ENCODE measurements around the gene ZBTB32.
"Not testable (repeated sequence)": the region's sequence is repeated elsewhere in the genome, so short reads cannot be mapped to it uniquely, and the experiment has no call there.

The ZBTB32 gene

GRCh38 chr19:35673121-35673804, 31.1 kb upstream of the ZBTB32 start:
- Histone ChIP-seq H3K4me2 (ENCODE audit: low read length) (no peak overlapping the region), H3K9me2 (replicated peaks; ENCODE audit: control insufficient read depth, low read length) (no peaks in the 10 kb centered on the region), H3K4me1 (ENCODE audit: control insufficient read depth, low read length) (no peaks in the 10 kb centered on the region), H3F3A (ENCODE audit: control insufficient read depth, insufficient read depth) (no peaks in the 10 kb centered on the region), H4K20me1 (ENCODE audit: control insufficient read depth, insufficient read depth, low read depth, low read length) (no peaks in the 10 kb centered on the region), H3K27me3 (ENCODE audit: control insufficient read depth, low read length) (peaks cover 20% of the 10 kb centered on the region), H3K9me3 (ENCODE audit: control insufficient read depth, insufficient read depth, low read length) (no peaks in the 10 kb centered on the region), H3K27ac (ENCODE audit: low read depth, low read length) (no peak overlapping the region), H3K4me3 (ENCODE audit: low read length) (no peak overlapping the region), H3K36me3 (ENCODE audit: control insufficient read depth, low read length) (no peaks in the 10 kb centered on the region), H3K79me2 (ENCODE audit: control insufficient read depth, low read length) (no peaks in the 10 kb centered on the region)
- TF ChIP-seq EZH2phosphoT487 (IDR thresholded peaks at IDR 0.05; ENCODE audit: borderline replicate concordance, low read length) (no peak), CTCF (IDR thresholded peaks at IDR 0.05; ENCODE audit: low read depth, low read length, poor library complexity, severe bottlenecking) (no peak)

GRCh38 chr19:35675589-35676140, 28.7 kb upstream of the ZBTB32 start:
- Histone ChIP-seq H3K4me2 (ENCODE audit: low read length) (no peak overlapping the region), H4K20me1 (ENCODE audit: control insufficient read depth, insufficient read depth, low read depth, low read length) (no peaks in the 10 kb centered on the region), H3K27me3 (ENCODE audit: control insufficient read depth, low read length) (peaks cover 18% of the 10 kb centered on the region), H3K27ac (ENCODE audit: low read depth, low read length) (no peak overlapping the region), H3F3A (ENCODE audit: control insufficient read depth, insufficient read depth) (no peaks in the 10 kb centered on the region), H3K9me3 (ENCODE audit: control insufficient read depth, insufficient read depth, low read length) (no peaks in the 10 kb centered on the region), H3K9me2 (replicated peaks; ENCODE audit: control insufficient read depth, low read length) (no peaks in the 10 kb centered on the region), H3K36me3 (ENCODE audit: control insufficient read depth, low read length) (no peaks in the 10 kb centered on the region), H3K4me3 (ENCODE audit: low read length) (no peak overlapping the region), H3K79me2 (ENCODE audit: control insufficient read depth, low read length) (no peaks in the 10 kb centered on the region), H3K4me1 (ENCODE audit: control insufficient read depth, low read length) (no peaks in the 10 kb centered on the region)
- no peak for TF ChIP-seq EZH2phosphoT487 (IDR thresholded peaks at IDR 0.05; ENCODE audit: borderline replicate concordance, low read length)
- no peak for TF ChIP-seq CTCF (IDR thresholded peaks at IDR 0.05; ENCODE audit: low read depth, low read length, poor library complexity, severe bottlenecking)

- Histone ChIP-seq H3K9me3 (ENCODE audit: control insufficient read depth, insufficient read depth, low read length) (no peaks in the 10 kb centered on the region), H3K27ac (ENCODE audit: low read depth, low read length) (no peak overlapping the region), H3K36me3 (ENCODE audit: control insufficient read depth, low read length) (no peaks in the 10 kb centered on the region), H3K4me3 (ENCODE audit: low read length) (no peak overlapping the region), H3K27me3 (ENCODE audit: control insufficient read depth, low read length) (no peaks in the 10 kb centered on the region), H3K4me1 (ENCODE audit: control insufficient read depth, low read length) (peaks cover 4% of the 10 kb centered on the region; the same call in 1 of the 2 replicates), H3K79me2 (ENCODE audit: control insufficient read depth, low read length) (no peaks in the 10 kb centered on the region), H4K20me1 (ENCODE audit: control insufficient read depth, insufficient read depth, low read depth, low read length) (peaks cover 3% of the 10 kb centered on the region; the same call in 1 of the 2 replicates), H3F3A (ENCODE audit: control insufficient read depth, insufficient read depth) (no peaks in the 10 kb centered on the region), H3K9me2 (replicated peaks; ENCODE audit: control insufficient read depth, low read length) (no peaks in the 10 kb centered on the region), H3K4me2 (ENCODE audit: low read length) (no peak overlapping the region)
- no peak for TF ChIP-seq CTCF (IDR thresholded peaks at IDR 0.05; ENCODE audit: low read depth, low read length, poor library complexity, severe bottlenecking)
- TF ChIP-seq EZH2phosphoT487 (IDR thresholded peaks at IDR 0.05; ENCODE audit: borderline replicate concordance, low read length): no peak
Observed at GRCh38 chr19:35689836-35690235, 14.5 kb upstream of the ZBTB32 start.

GRCh38 chr19:35691106-35691505, 13.3 kb upstream of the ZBTB32 start:
- H3K27me3 ChIP-seq (ENCODE audit: control insufficient read depth, low read length); H3F3A ChIP-seq (ENCODE audit: control insufficient read depth, insufficient read depth); H3K9me2 ChIP-seq (replicated peaks; ENCODE audit: control insufficient read depth, low read length); H3K4me3 ChIP-seq (ENCODE audit: low read length); H3K79me2 ChIP-seq (ENCODE audit: control insufficient read depth, low read length); H3K4me1 ChIP-seq (ENCODE audit: control insufficient read depth, low read length); H3K27ac ChIP-seq (ENCODE audit: low read depth, low read length); H3K36me3 ChIP-seq (ENCODE audit: control insufficient read depth, low read length); H3K9me3 ChIP-seq (ENCODE audit: control insufficient read depth, insufficient read depth, low read length); H3K4me2 ChIP-seq (ENCODE audit: low read length); H4K20me1 ChIP-seq (ENCODE audit: control insufficient read depth, insufficient read depth, low read depth, low read length): not testable (repeated sequence)
